GM12878 (cell line): ENCODE data around the gene MDC1. TPM values are rescaled to one million over a fixed set of nuclear protein-coding genes. Genes with fewer than 3 reads are reported as not detected.

Experiments used
- BRCA1 ChIP-seq: IDR thresholded peaks from 2 replicates; pipeline ENCODE4 v1.6.1; 2011; ENCODE audit warnings: low read depth, low read length, improper control_type of control experiment
- DPF2 ChIP-seq: fragments of 450-650 bp; IDR thresholded peaks from 2 replicates; pipeline ENCODE4 v1.6.1; 2017; ENCODE audit warnings: mild to moderate bottlenecking
- EED ChIP-seq: sonication (generic); IDR thresholded peaks from 2 replicates; pipeline ENCODE4 v1.6.1; 2016; ENCODE audit warnings: antibody characterized with exemption, low read depth
- ETV6 ChIP-seq, 2 experiments: fragments of 450-650 bp in 1 of 2; IDR thresholded peaks in 1 of 2; conservative IDR thresholded peaks in 1 of 2; 2 replicates each; pipeline ENCODE4 v1.6.1; 2014; ENCODE audit warnings: antibody characterized with exemption in 1 of 2, borderline replicate concordance in 1 of 2, low read depth in 1 of 2, mild to moderate bottlenecking in 1 of 2, moderate library complexity in 1 of 2
- IKZF1 ChIP-seq: fragments of 450-650 bp; conservative IDR thresholded peaks from 2 replicates; pipeline ENCODE4 v1.6.1; 2017; ENCODE audit warnings: antibody characterized with exemption, mild to moderate bottlenecking
- KLF5 ChIP-seq: fragments of 450-650 bp; IDR thresholded peaks from 2 replicates; pipeline ENCODE4 v1.6.1; 2014; ENCODE audit warnings: mild to moderate bottlenecking; ENCODE audit not compliant: partially characterized antibody
- LARP7 ChIP-seq: fragments of 450-650 bp; IDR thresholded peaks from 2 replicates; pipeline ENCODE4 v1.6.1; 2017; ENCODE audit warnings: mild to moderate bottlenecking
- MYC ChIP-seq: IDR thresholded peaks from 2 replicates; pipeline ENCODE4 v1.6.1; 2011; ENCODE audit warnings: mild to moderate bottlenecking, low read length, moderate library complexity, inconsistent platforms; ENCODE audit not compliant: insufficient read depth, insufficient replicate concordance, insufficient read length, severe bottlenecking
- NR2C2 ChIP-seq: IDR thresholded peaks from 2 replicates; pipeline ENCODE4 v1.6.1; 2011; ENCODE audit warnings: borderline replicate concordance, low read depth; ENCODE audit not compliant: control insufficient read depth, insufficient read length
- RUNX3 ChIP-seq: IDR thresholded peaks from 2 replicates; pipeline ENCODE4 v1.6.1; 2012; ENCODE audit warnings: low read length, inconsistent platforms
- SMAD1 ChIP-seq: fragments of 450-650 bp; IDR thresholded peaks from 2 replicates; pipeline ENCODE4 v1.6.1; 2018; ENCODE audit warnings: mild to moderate bottlenecking, low read depth; ENCODE audit not compliant: partially characterized antibody
- SMC3 ChIP-seq: IDR thresholded peaks from 2 replicates; pipeline ENCODE4 v1.6.1; 2011; ENCODE audit warnings: low read length, improper control_type of control experiment, borderline replicate concordance
- TARDBP ChIP-seq: IDR thresholded peaks from 2 replicates; pipeline ENCODE4 v1.6.1; 2016; ENCODE audit warnings: borderline replicate concordance
- TCF12 ChIP-seq: IDR thresholded peaks from 2 replicates; pipeline ENCODE4 v1.6.1; 2011; ENCODE audit warnings: low read depth, mild to moderate bottlenecking, low read length
- TCF3 ChIP-seq: IDR thresholded peaks from 2 replicates; pipeline ENCODE4 v1.6.1; 2012; ENCODE audit warnings: low read depth, mild to moderate bottlenecking, low read length, borderline replicate concordance; ENCODE audit not compliant: insufficient read depth
- ZNF622 ChIP-seq: fragments of 450-650 bp; IDR thresholded peaks from 2 replicates; pipeline ENCODE4 v1.6.1; 2017; ENCODE audit warnings: mild to moderate bottlenecking, inconsistent platforms
- polyA plus RNA-seq, 11 experiments: library from polyadenylated mRNA; depleted of rRNA in 4 of 11; unstranded in 6 of 11; stranded (reverse) in 5 of 11; fragments of >200 nt; fragmentation: Nextera tagmentation in 4 of 11; fragmentation: Illumina TruSeq in 1 of 11; extraction: Ambion mirVana in 4 of 11; extraction: Trizol in 1 of 11; gene quantifications; 1 replicate in 1 of 11; 2 replicates in 10 of 11; pipeline versions ENCODE4 v1.2.1 to v1.2.3, GENCODE V29; 2011 to 2016; ENCODE audit warnings: inconsistent platforms in 2 of 11, missing spikeins in 2 of 11, low read depth in 1 of 11
- total RNA-seq, 4 experiments: library from RNA; depleted of rRNA in 3 of 4; stranded (reverse); fragments of >200 nt in 3 of 4; fragmentation: Illumina TruSeq in 1 of 4; extraction: Trizol in 1 of 4; gene quantifications; 2 replicates each; pipeline versions ENCODE4 v1.2.1 to v1.2.3, GENCODE V29; 2013 to 2021
- TF ChIP-seq, protein P1 (sequence below): IDR thresholded peaks from 2 replicates; pipeline ENCODE4 v1.6.1; 2012; ENCODE audit warnings: mild to moderate bottlenecking, low read depth, low read length
- TF ChIP-seq, protein P2 (sequence below): IDR thresholded peaks from 2 replicates; pipeline ENCODE4 v1.6.1; 2011; ENCODE audit warnings: low read depth, low read length, improper control_type of control experiment, borderline replicate concordance
- TF ChIP-seq, protein P3 (sequence below): IDR thresholded peaks from 2 replicates; pipeline ENCODE4 v1.6.1; 2011; ENCODE audit warnings: mild to moderate bottlenecking, low read depth, low read length, moderate library complexity; ENCODE audit not compliant: insufficient replicate concordance
- TF ChIP-seq, protein P4 (sequence below): IDR thresholded peaks from 2 replicates; pipeline ENCODE4 v1.6.1; 2012; ENCODE audit warnings: low read depth, low read length, improper control_type of control experiment

The MDC1 gene
- total and polyA plus RNA-seq, 10 of the 15 experiments (the other 5 are each of a cell fraction or from before 2014, with no cell fraction given), result 5.1 to 62.5 (median 22.4) TPM

DNA sequence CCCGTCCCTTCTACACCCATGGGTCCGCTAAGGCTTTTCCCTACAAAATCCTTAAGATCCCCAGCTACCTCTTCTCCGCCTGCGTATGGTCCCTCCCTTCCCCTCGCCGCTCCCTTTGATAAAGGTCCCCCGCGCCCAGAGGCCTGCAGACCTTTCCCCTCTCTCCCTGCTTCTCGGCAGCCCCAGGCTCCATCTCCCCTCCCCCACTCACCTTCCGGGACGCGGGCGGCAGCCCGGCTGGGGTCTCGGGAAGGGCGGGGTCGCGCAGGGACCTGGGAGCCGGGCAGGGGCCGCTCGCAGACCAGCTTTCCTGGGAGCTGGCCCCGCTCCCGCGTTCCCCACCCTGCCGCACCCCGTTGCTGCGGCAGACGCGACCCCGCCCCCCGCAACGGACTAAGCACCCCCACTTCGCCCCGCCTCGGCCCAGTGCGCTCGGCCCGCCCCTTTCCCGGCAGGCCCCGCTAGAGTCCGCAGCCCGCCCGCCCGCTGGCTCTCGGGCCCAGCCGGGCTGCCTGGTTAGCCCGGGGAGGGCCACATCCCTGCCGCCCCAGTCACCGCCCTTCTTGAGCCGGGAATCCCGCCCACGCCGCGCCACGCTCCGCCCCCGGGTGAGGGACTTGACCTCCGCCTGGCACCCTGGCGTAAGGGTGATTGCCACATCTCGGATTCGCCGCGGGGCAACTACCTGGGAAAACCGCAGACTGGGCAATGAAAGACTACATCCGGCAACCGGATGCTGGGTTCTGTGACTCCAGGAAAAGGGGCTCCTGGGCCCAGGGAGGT lies 25.4 kb upstream of the MDC1 start, which contains the start of gene FLOT1 (continued):
- TF ChIP-seq, protein P1, sequence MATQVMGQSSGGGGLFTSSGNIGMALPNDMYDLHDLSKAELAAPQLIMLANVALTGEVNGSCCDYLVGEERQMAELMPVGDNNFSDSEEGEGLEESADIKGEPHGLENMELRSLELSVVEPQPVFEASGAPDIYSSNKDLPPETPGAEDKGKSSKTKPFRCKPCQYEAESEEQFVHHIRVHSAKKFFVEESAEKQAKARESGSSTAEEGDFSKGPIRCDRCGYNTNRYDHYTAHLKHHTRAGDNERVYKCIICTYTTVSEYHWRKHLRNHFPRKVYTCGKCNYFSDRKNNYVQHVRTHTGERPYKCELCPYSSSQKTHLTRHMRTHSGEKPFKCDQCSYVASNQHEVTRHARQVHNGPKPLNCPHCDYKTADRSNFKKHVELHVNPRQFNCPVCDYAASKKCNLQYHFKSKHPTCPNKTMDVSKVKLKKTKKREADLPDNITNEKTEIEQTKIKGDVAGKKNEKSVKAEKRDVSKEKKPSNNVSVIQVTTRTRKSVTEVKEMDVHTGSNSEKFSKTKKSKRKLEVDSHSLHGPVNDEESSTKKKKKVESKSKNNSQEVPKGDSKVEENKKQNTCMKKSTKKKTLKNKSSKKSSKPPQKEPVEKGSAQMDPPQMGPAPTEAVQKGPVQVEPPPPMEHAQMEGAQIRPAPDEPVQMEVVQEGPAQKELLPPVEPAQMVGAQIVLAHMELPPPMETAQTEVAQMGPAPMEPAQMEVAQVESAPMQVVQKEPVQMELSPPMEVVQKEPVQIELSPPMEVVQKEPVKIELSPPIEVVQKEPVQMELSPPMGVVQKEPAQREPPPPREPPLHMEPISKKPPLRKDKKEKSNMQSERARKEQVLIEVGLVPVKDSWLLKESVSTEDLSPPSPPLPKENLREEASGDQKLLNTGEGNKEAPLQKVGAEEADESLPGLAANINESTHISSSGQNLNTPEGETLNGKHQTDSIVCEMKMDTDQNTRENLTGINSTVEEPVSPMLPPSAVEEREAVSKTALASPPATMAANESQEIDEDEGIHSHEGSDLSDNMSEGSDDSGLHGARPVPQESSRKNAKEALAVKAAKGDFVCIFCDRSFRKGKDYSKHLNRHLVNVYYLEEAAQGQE, result no peak
- TF ChIP-seq TARDBP (no peak; the same call in 1 of the 2 replicates), MYC (no peak), ETV6 (conservative IDR thresholded peaks at IDR 0.05 in 1 of 2, IDR thresholded peaks at IDR 0.05 in 1 of 2; ENCODE audit: borderline replicate concordance in 1 of 2, low read depth in 1 of 2) (no peak), DPF2 (peak; percentile 77; the same call in 1 of the 2 replicates), SMAD1 (no peak), BRCA1 (no peak), TCF3 (no peak; the same call in 1 of the 2 replicates), KLF5 (no peak), TCF12 (peak; percentile 3; the same call in 1 of the 2 replicates), IKZF1 (peak; percentile 96), NR2C2 (no peak), EED (peak; percentile 76), LARP7 (no peak; the same call in 1 of the 2 replicates), RUNX3 (peak; percentile 90), SMC3 (no peak), ZNF622 (no peak)
- TF ChIP-seq, protein P2, sequence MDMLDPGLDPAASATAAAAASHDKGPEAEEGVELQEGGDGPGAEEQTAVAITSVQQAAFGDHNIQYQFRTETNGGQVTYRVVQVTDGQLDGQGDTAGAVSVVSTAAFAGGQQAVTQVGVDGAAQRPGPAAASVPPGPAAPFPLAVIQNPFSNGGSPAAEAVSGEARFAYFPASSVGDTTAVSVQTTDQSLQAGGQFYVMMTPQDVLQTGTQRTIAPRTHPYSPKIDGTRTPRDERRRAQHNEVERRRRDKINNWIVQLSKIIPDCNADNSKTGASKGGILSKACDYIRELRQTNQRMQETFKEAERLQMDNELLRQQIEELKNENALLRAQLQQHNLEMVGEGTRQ, result no peak
- TF ChIP-seq, protein P3, sequence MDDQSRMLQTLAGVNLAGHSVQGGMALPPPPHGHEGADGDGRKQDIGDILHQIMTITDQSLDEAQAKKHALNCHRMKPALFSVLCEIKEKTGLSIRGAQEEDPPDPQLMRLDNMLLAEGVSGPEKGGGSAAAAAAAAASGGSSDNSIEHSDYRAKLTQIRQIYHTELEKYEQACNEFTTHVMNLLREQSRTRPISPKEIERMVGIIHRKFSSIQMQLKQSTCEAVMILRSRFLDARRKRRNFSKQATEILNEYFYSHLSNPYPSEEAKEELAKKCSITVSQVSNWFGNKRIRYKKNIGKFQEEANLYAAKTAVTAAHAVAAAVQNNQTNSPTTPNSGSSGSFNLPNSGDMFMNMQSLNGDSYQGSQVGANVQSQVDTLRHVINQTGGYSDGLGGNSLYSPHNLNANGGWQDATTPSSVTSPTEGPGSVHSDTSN, result peak; percentile 45
- TF ChIP-seq, protein P4, sequence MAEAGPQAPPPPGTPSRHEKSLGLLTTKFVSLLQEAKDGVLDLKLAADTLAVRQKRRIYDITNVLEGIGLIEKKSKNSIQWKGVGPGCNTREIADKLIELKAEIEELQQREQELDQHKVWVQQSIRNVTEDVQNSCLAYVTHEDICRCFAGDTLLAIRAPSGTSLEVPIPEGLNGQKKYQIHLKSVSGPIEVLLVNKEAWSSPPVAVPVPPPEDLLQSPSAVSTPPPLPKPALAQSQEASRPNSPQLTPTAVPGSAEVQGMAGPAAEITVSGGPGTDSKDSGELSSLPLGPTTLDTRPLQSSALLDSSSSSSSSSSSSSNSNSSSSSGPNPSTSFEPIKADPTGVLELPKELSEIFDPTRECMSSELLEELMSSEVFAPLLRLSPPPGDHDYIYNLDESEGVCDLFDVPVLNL, result no peak
